ENCODE data around the gene TSPAN16.
"Not testable (repeated sequence)": the region's sequence is repeated elsewhere in the genome, so short reads cannot be mapped to it uniquely, and the experiment has no call there.

Gene TSPAN16

DNA sequence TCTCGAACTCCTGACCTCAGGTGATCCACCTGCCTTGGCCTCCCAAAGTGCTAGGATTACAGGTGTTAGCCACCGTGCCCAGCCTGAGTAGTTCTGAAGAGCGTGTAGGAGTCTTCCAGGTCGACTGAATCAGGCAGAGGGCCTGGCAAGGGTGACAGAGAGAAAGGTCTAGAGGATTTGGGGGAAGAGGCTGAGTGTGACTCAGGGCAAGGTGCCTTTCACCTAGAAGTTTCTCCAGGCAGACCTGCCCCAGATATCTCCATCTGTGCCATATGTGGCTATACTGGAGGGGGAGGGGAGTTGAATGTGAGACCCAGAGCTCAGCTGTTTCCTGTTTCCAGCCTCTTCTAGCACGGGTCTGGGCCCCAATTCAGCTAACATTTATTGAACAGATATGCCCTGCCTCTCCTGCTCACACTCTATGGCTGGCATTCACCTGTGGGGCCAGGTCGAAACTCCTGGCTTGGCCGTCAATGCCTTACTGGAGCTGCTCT is 51.6 kb downstream of the TSPAN16 start:
- no peak for DNase-seq

DNA sequence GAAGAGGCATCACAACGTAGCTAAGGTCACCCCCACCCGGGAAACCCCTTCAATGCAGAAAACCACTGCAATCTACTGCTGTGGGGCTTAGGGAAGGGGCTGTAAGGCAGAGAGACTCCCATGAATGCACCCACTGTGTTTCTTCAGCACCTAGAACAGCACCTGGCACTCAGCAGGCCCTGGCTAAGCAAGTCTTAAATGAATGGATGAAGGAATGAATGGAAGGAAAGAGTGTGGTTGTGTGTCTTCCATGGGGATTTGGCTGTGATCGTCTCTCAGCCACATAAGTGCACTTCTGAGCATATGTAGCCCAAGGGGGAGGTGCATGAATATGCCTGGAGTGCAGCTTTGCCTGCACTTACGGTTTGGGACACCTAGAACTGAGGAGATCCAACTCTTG is 53.2 kb downstream of the TSPAN16 start:
- no peak for DNase-seq

DNA sequence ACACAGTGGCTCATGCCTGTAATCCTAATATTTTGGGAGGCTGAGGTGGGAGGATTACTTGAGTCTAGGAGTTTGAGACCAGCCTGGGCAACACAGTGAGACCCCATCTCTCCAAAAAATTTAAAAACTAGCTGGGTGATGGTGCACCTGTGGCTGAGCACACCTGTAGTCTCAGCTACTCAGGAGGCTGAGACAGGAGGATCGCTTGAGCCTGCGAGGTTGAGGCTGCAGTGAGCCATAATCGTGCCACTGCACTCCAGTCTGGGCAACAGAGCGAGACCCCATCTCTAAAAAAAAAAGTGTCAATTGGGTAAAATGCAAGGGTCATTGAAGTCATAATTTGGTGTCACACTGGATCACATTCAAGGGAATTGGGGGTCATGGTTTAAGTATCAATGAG is 58.1 kb downstream of the TSPAN16 start:
- DNase-seq = not testable (repeated sequence)

GRCh38 chr19:11355160-11356073 is 59.5 kb downstream of the TSPAN16 start, which contains the start of gene PLPPR2:
Gene PLPPR2 (plus strand): TSS chr19:11355432. CDS start chr19:11357674, 2,242 bp downstream.
- peak; percentile 41 for DNase-seq

DNA sequence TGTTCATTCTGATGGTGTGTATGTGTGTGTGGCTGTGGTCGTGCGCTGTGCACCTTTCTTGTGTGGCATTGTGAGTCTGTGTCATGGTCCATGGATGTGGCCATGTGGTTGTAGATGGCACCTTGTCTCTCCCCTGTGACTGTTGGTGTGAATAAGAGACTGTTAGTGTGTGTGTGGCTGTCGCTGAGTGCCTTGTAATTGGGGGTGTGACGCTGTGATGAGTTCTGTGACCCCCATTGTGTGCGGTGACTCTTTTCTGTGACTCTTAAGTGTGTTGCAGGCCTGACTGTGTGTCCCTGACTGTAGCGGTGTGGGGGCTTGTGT is 60.1 kb downstream of the TSPAN16 start:
- no peak for DNase-seq

DNA sequence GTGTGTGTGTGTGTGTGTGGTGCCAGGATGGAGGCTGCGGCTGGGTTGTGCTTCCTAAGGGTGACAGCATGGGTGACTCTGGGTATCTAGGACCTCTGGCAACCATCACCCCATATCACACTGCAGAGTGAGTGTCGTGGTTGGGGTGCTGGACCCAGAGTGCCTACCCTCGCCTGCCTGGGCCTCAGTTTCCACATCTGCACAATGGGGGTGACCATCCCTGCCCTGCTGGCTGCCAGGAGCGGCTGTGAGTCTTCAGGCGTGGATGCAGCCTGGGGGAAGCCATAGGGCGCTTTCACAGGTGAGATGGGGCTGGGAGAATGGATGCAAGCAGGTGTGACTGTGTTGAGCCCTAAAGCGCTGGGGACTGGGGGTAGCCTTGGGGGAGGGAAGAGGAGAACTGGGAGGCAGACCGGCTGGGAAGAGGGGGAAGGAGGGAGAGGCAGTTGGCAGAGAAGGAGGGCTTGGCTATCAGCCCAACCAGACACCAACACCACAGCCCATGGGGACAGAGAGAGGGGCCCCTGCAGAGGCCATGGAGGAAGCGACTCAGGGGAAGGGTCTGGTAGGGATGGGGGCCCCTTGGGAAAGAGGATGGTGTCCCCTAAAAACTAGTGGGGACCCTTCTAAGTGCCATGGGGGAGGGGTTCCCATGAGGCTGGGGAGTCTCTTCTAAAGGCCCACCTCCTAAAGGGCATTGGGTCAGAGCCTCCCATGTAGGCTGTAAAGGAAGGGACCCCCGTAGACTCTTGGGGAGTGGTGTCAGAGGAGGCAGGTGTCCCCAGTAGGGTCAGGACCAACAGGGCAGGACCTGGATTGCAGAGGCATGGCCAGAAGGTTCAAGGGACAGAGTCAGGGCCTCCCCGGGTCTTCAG is 61.0 kb downstream of the TSPAN16 start:
- no peak for DNase-seq

DNA sequence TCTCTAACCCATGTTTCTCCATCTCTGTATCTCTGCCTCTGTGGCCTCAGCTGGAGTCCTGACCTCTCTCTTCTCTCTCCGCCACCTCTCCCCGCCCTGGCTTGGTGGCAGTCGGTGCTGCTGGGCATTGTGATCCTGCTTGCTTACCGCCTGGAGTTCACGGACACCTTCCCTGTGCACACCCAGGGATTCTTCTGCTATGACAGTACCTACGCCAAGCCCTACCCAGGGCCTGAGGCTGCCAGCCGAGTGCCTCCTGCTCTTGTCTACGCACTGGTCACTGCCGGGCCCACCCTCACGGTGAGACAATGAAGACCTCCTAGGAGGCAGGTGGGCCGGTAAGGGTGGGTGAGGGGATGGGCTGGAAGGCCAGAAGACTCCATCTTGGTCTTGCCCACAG is 63.5 kb downstream of the TSPAN16 start:
- no peak for DNase-seq

DNA sequence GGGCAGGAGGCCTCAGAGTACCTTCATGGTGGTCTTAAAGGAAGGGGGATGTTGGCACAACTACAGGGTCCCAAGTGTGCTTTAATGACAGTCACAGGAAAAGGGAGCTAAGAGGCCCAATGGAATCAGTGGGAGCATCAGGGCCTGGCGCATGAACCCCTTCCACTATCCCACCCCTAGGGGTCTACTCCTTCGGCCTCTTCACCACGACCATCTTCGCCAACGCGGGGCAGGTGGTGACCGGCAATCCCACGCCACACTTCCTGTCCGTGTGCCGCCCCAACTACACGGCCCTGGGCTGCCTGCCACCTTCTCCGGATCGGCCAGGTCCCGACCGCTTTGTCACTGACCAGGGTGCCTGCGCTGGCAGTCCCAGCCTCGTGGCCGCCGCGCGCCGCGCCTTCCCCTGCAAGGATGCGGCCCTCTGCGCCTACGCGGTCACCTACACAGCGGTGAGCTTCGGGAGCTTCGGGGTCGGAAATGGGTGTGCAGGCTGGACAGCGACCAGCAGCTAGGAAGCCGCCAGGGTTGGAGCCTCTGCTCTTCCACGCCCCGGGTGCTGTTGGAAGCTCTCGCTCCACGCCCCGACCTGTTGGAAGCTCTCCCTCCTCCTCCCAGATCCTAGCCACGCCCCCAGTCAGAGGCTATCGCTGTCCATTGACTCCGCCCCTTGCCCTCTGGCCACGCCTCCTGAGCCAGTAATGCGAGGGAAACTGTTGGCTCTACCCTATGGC is 65.2 kb downstream of the TSPAN16 start:
- no peak for DNase-seq

DNA sequence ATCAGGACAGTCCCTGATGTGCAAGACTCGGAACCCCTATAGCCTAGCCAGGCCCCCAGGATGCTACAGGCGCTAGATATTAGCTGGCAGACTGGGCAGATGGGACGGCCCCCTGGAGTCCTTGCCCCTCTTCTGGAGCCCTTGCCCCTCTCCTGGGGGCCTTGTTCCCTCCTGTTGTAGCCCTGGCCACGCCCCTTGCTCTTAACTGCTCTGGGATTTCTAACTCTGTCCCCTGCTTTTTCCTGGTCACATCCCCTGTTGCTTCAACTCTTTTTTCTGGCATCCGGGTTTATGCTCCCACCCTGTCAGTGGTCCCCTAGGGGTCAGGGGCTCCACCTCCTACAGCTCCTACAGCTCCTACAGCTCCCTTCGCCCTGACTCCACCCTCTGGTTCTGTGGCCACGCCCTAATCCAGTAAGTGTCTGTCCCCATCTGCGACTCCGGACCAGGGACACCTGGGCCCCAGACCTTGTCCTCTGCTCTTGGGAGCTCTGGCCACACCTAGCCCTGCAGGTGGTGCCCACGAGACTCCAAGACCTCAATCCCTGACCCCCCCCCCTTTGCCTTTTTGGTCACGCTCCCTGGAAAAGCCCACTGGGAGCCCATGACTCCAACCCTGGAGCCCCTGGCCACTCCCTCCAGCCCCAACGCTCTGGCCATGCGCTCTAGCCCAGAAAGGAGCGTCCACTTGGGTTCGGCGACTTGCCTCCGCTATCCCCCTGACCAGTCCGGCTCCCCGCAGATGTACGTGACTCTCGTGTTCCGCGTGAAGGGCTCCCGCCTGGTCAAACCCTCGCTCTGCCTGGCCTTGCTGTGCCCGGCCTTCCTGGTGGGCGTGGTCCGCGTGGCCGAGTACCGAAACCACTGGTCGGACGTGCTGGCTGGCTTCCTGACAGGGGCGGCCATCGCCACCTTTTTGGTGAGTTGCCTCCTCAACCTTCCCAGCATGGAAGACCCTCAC is 66.1 kb downstream of the TSPAN16 start:
- no peak for DNase-seq

DNA sequence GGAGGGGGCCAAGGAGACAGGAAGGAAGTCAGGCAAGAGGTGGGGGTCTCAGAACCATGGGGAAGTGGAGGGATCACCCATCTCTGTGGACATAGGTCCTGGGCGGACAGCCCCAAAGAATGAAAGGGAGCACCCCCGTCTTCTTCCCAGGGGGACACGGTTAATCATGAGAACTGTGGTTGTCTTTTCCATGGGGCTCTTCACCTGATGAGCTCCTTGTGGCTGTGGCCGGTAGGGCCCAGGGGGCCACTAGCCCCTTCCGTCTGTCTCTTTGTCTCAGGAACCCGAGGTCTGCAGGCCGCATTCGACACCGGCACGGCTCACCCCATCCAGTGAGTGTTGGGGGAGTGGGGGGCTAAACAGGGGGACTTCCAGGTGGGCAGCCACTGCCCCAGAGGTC is 67.9 kb downstream of the TSPAN16 start:
- no peak for DNase-seq

- DNase-seq = no peak
Observed at GRCh38 chr19:11364296-11364904, 68.4 kb downstream of the TSPAN16 start.

DNA sequence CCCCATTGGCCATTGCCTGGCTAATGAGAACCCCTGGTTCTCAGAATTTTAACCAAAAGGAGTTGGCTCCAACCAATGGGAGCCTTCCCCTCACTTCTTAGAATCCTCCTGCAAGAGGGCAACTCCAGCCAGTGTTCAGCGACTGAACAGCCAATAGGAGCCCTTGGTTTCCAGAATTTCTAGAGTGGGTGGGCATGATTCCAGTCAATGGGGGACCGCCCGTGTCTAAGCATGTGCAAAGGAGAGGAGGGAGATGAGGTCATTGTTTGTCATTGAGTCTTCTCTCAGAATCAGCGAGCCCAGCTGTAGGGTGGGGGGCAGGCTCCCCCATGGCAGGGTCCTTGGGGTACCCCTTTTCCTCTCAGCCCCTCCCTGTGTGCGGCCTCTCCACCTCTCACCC is 69.0 kb downstream of the TSPAN16 start:
- DNase-seq = no peak

All from NCI-H2227 treated with DMSO at 0.1 percent for 48 hours (cell line).